GM19438 (cell line): ENCODE results near the gene TAS1R1.

Experiments used
- ATAC-seq: cut with Tn5 transposase; IDR thresholded peaks from one replicate; pipeline ENCODE4 v1.9.1; 2021; ENCODE audit warnings: low read depth; ENCODE audit not compliant: unreplicated experiment

The TAS1R1 gene

GRCh38 chr1:6554907-6555778, at the start of gene TAS1R1:
Gene TAS1R1 (plus strand): TSS chr1:6555307. CDS start chr1:6555374, 67 bp downstream.
- no peak for ATAC-seq

GRCh38 chr1:6505367-6506209, 49.5 kb upstream of the TAS1R1 start:
- ATAC-seq: no peak

- no peak for ATAC-seq
Measured at GRCh38 chr1:6506210-6507036, 48.7 kb upstream of the TAS1R1 start.

- no peak for ATAC-seq
Measured at GRCh38 chr1:6507037-6507428, 48.1 kb upstream of the TAS1R1 start.

- no peak for ATAC-seq
Measured at GRCh38 chr1:6507461-6507911, 47.6 kb upstream of the TAS1R1 start.

- no peak for ATAC-seq
Measured at GRCh38 chr1:6508154-6508815, 46.8 kb upstream of the TAS1R1 start.

GRCh38 chr1:6508816-6509189, 46.3 kb upstream of the TAS1R1 start:
- no peak for ATAC-seq

GRCh38 chr1:6509220-6509918, 45.7 kb upstream of the TAS1R1 start:
- no peak for ATAC-seq

- ATAC-seq: no peak
Measured at GRCh38 chr1:6509919-6510291, 45.2 kb upstream of the TAS1R1 start.

GRCh38 chr1:6510493-6510892, 44.6 kb upstream of the TAS1R1 start:
- ATAC-seq: no peak

- no peak for ATAC-seq
Measured at GRCh38 chr1:6511056-6511455, 44.1 kb upstream of the TAS1R1 start.

GRCh38 chr1:6511561-6512244, 43.4 kb upstream of the TAS1R1 start:
- ATAC-seq: no peak

GRCh38 chr1:6512245-6512907, 42.7 kb upstream of the TAS1R1 start:
- ATAC-seq: no peak

GRCh38 chr1:6512908-6513280, 42.2 kb upstream of the TAS1R1 start:
- ATAC-seq: no peak

GRCh38 chr1:6513320-6513801, 41.7 kb upstream of the TAS1R1 start:
- no peak for ATAC-seq

- ATAC-seq: no peak
Measured at GRCh38 chr1:6515771-6516170, 39.3 kb upstream of the TAS1R1 start.

GRCh38 chr1:6517435-6517851, 37.7 kb upstream of the TAS1R1 start:
- ATAC-seq: no peak

- ATAC-seq: no peak
Measured at GRCh38 chr1:6519491-6519934, 35.6 kb upstream of the TAS1R1 start.
